Right atrium auricular region (tissue), 2 donors: ENCODE measurements around the gene ASAP2. TPM values are rescaled to one million over a fixed set of nuclear protein-coding genes. Genes with fewer than 3 reads are reported as not detected.

Experiments used
- DNase-seq: peaks from one replicate; pipeline ENCODE4 v3.0.0-alpha.2; 2019; ENCODE audit warnings: low spot score
- H3K27ac ChIP-seq, 2 donors: fragments of 200-600 bp; sonication (generic); 1 replicate in 1 of 2; 2 replicates in 1 of 2; pipeline ENCODE4 v1.5.1; 2016 to 2019
- H3K27me3 ChIP-seq, 2 donors: fragments of 200-600 bp; sonication (generic); one replicate each; pipeline versions ENCODE4 v1.5.1 to v1.6.0; 2017 to 2019
- H3K36me3 ChIP-seq: fragments of 200-600 bp; sonication (generic); one replicate; pipeline ENCODE4 v1.5.1; 2016
- H3K4me1 ChIP-seq, 2 donors: fragments of 200-600 bp; sonication (generic); one replicate each; pipeline versions ENCODE4 v1.5.1 to v1.6.0; 2017 to 2019
- H3K4me3 ChIP-seq, 2 donors: fragments of 200-600 bp; sonication (generic); 1 replicate in 1 of 2; 2 replicates in 1 of 2; pipeline ENCODE4 v1.5.1; 2017 to 2019; ENCODE audit warnings: mild to moderate bottlenecking in 1 of 2, moderate library complexity in 1 of 2
- H3K9me3 ChIP-seq, 2 donors: fragments of 200-600 bp; sonication (generic); one replicate each; pipeline ENCODE4 v1.5.1; 2019
- total RNA-seq, 2 donors: library from RNA; depleted of rRNA; stranded (reverse); fragments of >200 nt; gene quantifications; one replicate each; pipeline ENCODE4 v1.1.0, GENCODE V29; 2016
- TF ChIP-seq, protein P1 (sequence below), 2 donors: fragments of 200-600 bp; sonication (generic); IDR thresholded peaks; one replicate each; pipeline ENCODE4 v1.5.1; 2019; ENCODE audit warnings: antibody characterized with exemption in 2 of 2

The ASAP2 gene
- total RNA-seq, 2 donors from 2014 or later: 13.2 to 20.3 TPM

DNA sequence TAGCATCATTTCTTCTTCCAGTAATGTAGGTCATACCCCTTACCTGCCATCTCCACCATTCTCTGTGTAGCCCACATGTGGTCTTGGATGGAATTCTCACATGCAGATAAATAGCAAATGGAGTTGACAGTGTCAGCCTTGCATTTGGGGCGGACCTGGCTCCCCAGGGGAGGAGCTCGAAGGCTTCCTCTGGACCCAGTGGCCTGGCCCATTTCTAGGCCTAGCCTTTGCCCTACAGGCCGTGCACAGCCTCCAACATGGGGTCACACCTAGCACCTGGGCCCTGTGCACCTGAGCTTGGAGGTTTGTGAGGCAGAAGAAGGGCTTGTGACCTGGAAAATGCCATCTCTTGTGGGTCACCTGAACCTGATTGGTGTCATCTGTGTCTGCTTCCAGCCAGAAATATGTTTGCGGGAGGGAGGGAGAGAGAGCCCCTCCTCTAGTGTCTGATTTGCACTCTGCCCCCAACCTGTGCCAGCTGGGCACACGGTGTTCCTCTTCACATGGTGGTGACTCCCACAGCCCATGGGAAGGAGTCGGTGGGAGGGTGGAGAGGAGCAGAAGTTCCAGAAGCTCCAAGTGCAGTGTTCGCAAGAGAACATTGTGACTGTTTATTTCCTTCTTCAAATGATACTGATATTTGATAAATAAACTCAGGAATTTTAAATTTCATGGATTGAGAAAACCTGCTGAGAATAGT, 183.7 kb downstream of the ASAP2 start:
- Histone ChIP-seq H3K36me3 (peaks cover 38% of the 10 kb centered on the region), H3K4me1 (peaks cover 0 to 20% of the 10 kb centered on the region in 2 donors)
- no peak for DNase-seq

DNA sequence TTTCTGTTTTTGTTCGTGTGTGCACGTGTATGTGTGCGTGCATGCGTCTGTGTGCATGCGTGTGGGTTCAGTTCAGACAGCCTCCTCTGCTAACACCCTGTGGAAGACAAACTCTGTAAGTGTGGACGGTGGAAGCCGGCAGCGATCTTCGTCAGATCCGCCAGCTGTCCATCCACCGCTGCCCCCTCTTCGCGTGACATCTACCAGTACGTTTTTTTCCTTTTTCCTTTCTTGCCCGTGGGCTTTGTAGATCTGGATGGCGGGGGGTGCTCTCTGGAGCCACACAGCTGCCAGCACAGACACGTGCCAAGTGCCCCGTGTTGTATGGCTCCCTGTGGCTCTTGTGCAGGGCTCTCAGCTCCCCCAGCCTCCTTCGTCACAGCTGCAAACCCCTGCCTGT, 184.4 kb downstream of the ASAP2 start:
- Histone ChIP-seq H3K36me3 (peaks cover 38% of the 10 kb centered on the region), H3K27me3 (no peaks in the 10 kb centered on the region), H3K9me3 (no peaks in the 10 kb centered on the region), H3K4me1 (peaks cover 0 to 20% of the 10 kb centered on the region in 2 donors), H3K27ac (no peak overlapping the region), H3K4me3 (no peak overlapping the region)
- DNase-seq: no peak
- TF ChIP-seq, protein P1, sequence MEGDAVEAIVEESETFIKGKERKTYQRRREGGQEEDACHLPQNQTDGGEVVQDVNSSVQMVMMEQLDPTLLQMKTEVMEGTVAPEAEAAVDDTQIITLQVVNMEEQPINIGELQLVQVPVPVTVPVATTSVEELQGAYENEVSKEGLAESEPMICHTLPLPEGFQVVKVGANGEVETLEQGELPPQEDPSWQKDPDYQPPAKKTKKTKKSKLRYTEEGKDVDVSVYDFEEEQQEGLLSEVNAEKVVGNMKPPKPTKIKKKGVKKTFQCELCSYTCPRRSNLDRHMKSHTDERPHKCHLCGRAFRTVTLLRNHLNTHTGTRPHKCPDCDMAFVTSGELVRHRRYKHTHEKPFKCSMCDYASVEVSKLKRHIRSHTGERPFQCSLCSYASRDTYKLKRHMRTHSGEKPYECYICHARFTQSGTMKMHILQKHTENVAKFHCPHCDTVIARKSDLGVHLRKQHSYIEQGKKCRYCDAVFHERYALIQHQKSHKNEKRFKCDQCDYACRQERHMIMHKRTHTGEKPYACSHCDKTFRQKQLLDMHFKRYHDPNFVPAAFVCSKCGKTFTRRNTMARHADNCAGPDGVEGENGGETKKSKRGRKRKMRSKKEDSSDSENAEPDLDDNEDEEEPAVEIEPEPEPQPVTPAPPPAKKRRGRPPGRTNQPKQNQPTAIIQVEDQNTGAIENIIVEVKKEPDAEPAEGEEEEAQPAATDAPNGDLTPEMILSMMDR (IDR thresholded peaks at IDR 0.05): no peak

More for the DNA sequence above, 183.7 kb downstream of the ASAP2 start:
- no peak overlapping the region for H3K27ac ChIP-seq
- no peaks in the 10 kb centered on the region for H3K9me3 ChIP-seq
- TF ChIP-seq, protein P1 (IDR thresholded peaks at IDR 0.05): no peak
- no peaks in the 10 kb centered on the region for H3K27me3 ChIP-seq
- no peak overlapping the region for H3K4me3 ChIP-seq

DNA sequence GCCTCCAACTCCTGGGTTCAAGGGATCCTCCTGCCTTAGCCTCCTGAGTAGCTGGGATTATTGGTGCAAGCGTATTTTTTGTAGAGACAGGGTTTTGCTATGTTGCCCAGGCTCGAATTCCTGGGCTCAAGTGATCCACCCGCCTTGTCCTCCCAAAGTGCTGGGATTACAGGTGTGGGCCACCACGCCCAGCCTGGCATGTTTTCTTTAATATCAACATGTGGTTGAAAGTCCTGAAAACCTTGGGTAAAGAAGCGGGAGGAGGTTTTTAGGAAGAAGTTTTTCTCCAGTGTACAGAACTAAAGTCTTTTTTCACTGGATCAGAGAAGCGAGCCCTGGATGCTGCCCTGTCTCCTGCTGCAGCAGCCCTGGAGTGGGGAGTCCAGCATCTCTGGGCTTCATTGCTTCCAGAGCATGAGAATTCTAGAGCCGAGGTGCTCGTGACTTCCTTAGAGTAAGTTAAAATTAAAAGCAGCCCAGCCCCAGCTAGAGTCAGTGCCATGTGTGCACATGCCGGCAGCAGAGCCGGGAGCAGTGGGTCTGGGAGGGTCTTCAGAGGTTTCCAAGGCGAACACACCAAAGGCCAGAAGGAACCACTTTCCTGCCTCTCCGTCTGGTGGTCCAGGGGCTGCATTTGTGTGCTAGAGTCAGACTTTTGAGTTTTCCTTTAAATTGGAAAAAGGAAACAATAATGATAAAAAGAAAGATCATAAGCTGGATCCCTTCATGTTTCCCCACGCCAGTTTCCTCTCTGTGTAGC, 185.5 kb downstream of the ASAP2 start:
- Histone ChIP-seq H3K36me3 (peaks cover 46% of the 10 kb centered on the region), H3K4me1 (peaks cover 0 to 20% of the 10 kb centered on the region in 2 donors), H3K27ac (peak overlapping the region; percentile 61 to 71), H3K9me3 (no peaks in the 10 kb centered on the region), H3K27me3 (no peaks in the 10 kb centered on the region), H3K4me3 (no peak overlapping the region)
- TF ChIP-seq, protein P1 (IDR thresholded peaks at IDR 0.05): no peak
- DNase-seq: no peak

DNA sequence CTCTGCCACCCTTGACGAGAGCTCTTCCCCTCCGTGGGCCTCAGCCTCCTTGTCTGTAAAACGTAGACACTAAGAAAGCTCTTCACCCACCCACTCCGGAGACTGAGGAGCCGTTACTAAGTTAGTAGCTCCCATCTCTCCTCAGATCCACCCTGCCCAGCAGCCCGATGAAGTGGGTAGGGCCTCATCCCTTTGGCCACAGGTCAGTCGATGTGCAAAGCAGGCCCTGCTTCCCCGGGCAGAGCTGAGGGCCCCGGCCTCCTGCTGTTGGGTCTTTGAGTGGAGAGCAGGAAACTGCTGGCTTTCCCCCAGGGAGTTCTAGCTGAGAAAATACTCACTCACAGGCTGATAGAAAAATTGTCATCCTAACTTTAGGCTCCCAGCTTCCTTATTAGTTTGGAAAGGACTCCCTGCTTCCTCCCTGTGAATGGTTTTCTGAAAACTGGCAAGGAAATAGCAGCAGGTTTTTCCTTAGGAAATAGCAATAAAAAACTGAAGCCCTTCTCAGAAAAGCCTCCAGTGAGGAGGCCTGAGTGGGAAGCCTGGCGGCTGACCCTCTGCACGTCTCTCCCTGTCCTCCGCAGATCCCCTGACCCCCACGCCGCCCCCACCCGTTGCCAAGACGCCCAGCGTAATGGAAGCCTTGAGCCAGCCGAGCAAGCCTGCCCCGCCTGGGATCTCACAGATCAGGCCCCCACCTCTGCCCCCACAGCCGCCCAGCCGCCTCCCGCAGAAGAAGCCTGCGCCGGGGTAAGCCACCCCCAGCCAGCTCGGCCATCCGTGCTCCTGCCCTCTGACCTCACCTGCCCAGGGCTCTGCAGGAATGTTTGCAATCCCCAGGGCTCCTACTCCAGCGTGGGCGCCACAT, 186.5 kb downstream of the ASAP2 start:
- Histone ChIP-seq H3K4me3 (no peak overlapping the region), H3K4me1 (peaks cover 0 to 20% of the 10 kb centered on the region in 2 donors), H3K36me3 (peaks cover 46% of the 10 kb centered on the region), H3K9me3 (no peaks in the 10 kb centered on the region), H3K27me3 (no peaks in the 10 kb centered on the region), H3K27ac (peak overlapping the region; percentile 61 to 71)
- TF ChIP-seq, protein P1 (IDR thresholded peaks at IDR 0.05): no peak
- peak; percentile 69 for DNase-seq

DNA sequence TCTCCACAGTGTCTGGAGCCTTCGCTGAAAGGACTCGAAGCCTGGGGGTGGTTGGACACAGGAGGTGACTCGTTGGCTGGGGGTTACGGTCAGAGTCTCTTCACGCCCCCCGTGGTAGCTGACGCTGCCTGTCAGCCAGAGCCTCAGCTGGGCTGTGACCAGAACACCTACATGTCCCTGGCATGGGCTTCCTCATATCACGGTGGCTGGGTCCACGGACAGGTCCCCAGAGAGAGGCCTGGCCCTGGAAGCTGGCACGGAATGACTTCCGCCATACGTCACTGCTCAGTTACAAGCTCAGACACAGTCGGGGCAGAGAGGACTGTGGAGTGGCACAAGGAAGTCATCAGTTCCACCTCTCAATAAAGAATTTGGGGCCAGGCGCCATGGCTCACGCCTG, 188.2 kb downstream of the ASAP2 start:
- peaks cover 33% of the 10 kb centered on the region for H3K36me3 ChIP-seq

More for the DNA sequence above, 188.2 kb downstream of the ASAP2 start:
- H3K4me1 ChIP-seq: peaks cover 0 to 20% of the 10 kb centered on the region in 2 donors
- no peak overlapping the region for H3K4me3 ChIP-seq
- TF ChIP-seq, protein P1 (IDR thresholded peaks at IDR 0.05): no peak
- no peaks in the 10 kb centered on the region for H3K27me3 ChIP-seq
- H3K9me3 ChIP-seq: no peaks in the 10 kb centered on the region
- DNase-seq: no peak
- no peak overlapping the region for H3K27ac ChIP-seq
